ENCODE measurements around the gene PALD1. TPM values are rescaled to one million over a fixed set of nuclear protein-coding genes. Genes with fewer than 3 reads are reported as not detected.
"Not testable (repeated sequence)": the region's sequence is repeated elsewhere in the genome, so short reads cannot be mapped to it uniquely, and the experiment has no call there.

Gene PALD1
- total RNA-seq, 4 donors from 2014 or later, result 10.4 to 19.1 (median 12.8) TPM

DNA sequence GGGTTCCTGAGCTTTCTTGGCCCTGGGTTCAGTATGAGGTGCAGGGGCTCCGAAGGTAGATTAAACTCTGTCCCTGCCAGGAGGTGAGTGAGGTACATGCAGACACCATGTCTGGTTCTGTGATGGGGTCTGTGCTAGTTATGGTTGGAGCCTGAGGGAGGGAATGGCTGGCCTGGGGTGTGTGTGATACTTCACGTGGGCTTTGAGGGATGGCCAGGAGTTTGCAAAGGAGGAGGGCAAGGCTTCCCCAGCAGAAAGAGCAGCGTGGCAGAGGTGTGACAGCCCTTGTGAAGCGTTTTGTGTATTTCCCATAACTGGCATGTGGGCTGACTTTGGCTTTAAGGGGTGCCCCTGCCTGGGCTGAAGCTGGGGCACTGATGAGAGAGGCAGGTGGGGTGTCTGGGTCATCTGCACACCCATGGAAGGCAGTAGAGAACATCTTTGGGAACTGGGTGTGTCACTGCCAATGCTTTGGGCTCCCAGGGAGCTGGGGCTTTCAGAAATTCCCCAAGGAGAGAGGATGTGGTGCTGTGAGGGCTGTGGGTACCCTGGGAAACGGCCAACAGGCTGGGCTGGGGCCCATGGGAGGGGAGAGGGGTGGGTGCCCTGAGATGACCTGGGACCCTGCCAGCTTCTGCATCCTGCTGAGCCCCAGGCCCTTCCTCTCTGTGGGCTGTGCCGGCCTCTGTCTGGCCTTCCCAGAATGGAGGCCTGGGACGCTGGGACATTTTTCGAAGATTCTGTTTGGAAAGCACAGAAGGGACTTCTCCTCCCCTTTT is 4.6 kb downstream of the PALD1 start:
- DNase-seq (ENCODE audit: extremely low spot score), result no peak
- H3K9me3 ChIP-seq, result no peaks in the 10 kb centered on the region
- H3K36me3 ChIP-seq, result no peaks in the 10 kb centered on the region
- intact Hi-C loops (cut with DNase I), result no loop called here
- TF ChIP-seq POLR2A (IDR thresholded peaks at IDR 0.05; ENCODE audit: low read depth), result no peak
- TF ChIP-seq, protein P1, sequence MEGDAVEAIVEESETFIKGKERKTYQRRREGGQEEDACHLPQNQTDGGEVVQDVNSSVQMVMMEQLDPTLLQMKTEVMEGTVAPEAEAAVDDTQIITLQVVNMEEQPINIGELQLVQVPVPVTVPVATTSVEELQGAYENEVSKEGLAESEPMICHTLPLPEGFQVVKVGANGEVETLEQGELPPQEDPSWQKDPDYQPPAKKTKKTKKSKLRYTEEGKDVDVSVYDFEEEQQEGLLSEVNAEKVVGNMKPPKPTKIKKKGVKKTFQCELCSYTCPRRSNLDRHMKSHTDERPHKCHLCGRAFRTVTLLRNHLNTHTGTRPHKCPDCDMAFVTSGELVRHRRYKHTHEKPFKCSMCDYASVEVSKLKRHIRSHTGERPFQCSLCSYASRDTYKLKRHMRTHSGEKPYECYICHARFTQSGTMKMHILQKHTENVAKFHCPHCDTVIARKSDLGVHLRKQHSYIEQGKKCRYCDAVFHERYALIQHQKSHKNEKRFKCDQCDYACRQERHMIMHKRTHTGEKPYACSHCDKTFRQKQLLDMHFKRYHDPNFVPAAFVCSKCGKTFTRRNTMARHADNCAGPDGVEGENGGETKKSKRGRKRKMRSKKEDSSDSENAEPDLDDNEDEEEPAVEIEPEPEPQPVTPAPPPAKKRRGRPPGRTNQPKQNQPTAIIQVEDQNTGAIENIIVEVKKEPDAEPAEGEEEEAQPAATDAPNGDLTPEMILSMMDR (IDR thresholded peaks at IDR 0.05), result no peak
- no peak for TF ChIP-seq POLR2AphosphoS5 (IDR thresholded peaks at IDR 0.05)
- no peak for TF ChIP-seq EP300 (IDR thresholded peaks at IDR 0.05)
- 63% methylated on average over 8 of the region's 8 CpGs for WGBS
- no peaks in the 10 kb centered on the region for H3K27me3 ChIP-seq
- peak overlapping the region; percentile 57 to 86 (median 66) for H3K27ac ChIP-seq (replicated peaks in 1 of 4)
- peaks cover 54 to 67% (median 58%) of the 10 kb centered on the region in 4 donors for H3K4me1 ChIP-seq
- no peak overlapping the region for H3K4me3 ChIP-seq

DNA sequence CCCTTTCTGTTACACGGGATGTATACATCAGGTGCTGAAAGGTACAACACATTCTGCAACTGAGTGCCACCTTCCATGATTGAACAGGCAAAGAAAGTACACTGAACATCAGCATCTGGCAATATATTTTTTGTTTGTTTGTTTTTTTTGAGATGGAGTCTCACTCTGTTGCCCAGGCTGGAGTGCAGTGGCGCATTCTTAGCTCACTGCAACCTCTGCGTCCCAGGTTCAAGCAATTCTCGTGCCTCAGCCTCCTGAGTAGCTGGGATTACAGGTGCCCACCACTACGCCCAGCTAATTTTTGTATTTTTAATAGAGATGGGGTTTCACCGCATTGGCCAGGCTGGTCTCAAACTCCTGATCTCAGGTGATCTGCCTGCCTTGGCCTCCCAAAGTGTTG is 5.3 kb downstream of the PALD1 start:
- Histone ChIP-seq H3K27ac (replicated peaks in 1 of 4) (peak overlapping the region in 2 of 4 donors; percentile 62 to 86), H3K4me1 (peaks cover 50 to 61% (median 54%) of the 10 kb centered on the region in 4 donors)
- DNase-seq (ENCODE audit: extremely low spot score); H3K9me3 ChIP-seq; H3K36me3 ChIP-seq; H3K4me3 ChIP-seq; intact Hi-C loops (cut with DNase I); H3K27me3 ChIP-seq: not testable (repeated sequence)
- 92% methylated on average over 6 of the region's 6 CpGs for WGBS

DNA sequence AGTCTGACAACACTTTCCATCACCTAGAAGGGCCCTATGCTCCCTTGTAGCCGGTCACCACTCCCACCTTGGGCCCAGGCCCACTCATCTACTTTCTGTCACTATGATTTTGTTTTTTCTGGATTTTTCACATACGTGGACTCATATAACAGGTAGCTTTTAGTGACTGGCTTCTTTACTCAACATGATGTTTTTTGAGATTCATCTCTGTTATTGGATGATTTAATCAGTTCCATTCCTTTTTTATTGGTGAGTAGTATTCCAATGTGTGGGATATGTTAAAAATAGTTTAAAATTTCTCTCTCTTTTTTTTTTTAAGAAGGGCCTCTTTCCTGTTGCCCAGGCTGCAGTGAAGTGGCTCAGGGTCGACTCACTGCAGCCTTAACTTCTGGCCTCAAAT is 9.3 kb downstream of the PALD1 start:
- Histone ChIP-seq H3K27ac (replicated peaks in 1 of 4) (no peak overlapping the region), H3K4me1 (peaks cover 15 to 38% (median 31%) of the 10 kb centered on the region in 4 donors), H3K36me3 (no peaks in the 10 kb centered on the region), H3K9me3 (no peaks in the 10 kb centered on the region), H3K4me3 (no peak overlapping the region), H3K27me3 (no peaks in the 10 kb centered on the region)
- TF ChIP-seq EP300 (IDR thresholded peaks at IDR 0.05), result no peak
- TF ChIP-seq, protein P1 (IDR thresholded peaks at IDR 0.05), result no peak
- intact Hi-C loops (cut with DNase I), result no loop called here
- DNase-seq (ENCODE audit: extremely low spot score), result no peak
- WGBS, result 89% methylated on average over 3 of the region's 3 CpGs

DNA sequence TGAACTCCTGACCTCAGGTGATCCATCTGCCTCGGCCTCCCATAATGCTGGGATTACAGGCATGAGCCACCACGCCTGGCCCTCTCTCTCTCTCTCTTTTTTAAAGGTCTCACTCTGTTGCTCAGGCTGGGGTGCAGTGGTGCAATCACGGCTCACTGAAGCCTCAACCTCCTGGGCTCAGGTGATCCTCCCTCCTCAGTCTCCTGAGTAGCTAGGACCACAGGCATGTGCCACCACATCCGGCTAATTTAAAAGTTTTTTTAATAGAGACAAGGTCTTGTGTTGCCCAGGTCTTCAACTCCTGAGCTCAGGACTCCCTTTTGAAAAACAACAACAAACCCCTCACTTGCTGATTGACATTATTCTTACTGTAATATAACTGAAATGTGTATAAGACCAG is 11.6 kb downstream of the PALD1 start:
- WGBS, result 99% methylated on average over 4 of the region's 4 CpGs

DNA sequence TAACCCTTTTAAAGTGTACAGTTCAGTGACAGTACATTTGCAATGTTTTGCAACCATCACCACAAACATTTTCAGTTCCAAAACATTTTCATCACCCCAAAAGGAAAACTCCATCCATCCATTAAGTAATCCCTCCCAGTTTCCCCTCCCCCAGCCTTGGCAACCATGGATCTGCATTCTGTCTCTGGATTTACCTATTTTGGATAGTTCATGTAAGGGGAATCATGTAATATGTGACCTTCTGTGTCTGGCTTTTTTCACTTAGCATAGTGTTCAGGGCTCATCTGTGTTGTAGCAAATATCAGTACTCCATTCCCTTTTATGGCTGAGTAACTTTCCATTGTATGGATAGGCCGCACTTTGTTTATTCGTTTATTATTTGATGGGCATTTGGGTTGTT is 13.0 kb downstream of the PALD1 start:
- no peak for TF ChIP-seq POLR2A (IDR thresholded peaks at IDR 0.05; ENCODE audit: low read depth)
- TF ChIP-seq POLR2AphosphoS5 (IDR thresholded peaks at IDR 0.05), result no peak
- TF ChIP-seq, protein P1 (IDR thresholded peaks at IDR 0.05), result no peak
- no peak for TF ChIP-seq EP300 (IDR thresholded peaks at IDR 0.05)
- no peak overlapping the region for H3K27ac ChIP-seq (replicated peaks in 1 of 4)
- no peak overlapping the region for H3K4me3 ChIP-seq
- intact Hi-C loops (cut with DNase I), result no loop called here
- no peaks in the 10 kb centered on the region for H3K9me3 ChIP-seq
- 97% methylated on average over 2 of the region's 2 CpGs for WGBS
- DNase-seq (ENCODE audit: extremely low spot score), result no peak
- H3K27me3 ChIP-seq, result no peaks in the 10 kb centered on the region
- H3K36me3 ChIP-seq, result no peaks in the 10 kb centered on the region
- H3K4me1 ChIP-seq, result peaks cover 19 to 38% (median 35%) of the 10 kb centered on the region in 4 donors

More for the DNA sequence above, 11.6 kb downstream of the PALD1 start:
- intact Hi-C loops (cut with DNase I), result no loop called here
- Histone ChIP-seq H3K27me3 (no peaks in the 10 kb centered on the region), H3K4me1 (peaks cover 19 to 43% (median 37%) of the 10 kb centered on the region in 4 donors), H3K9me3 (no peaks in the 10 kb centered on the region), H3K4me3 (no peak overlapping the region), H3K27ac (replicated peaks in 1 of 4) (no peak overlapping the region), H3K36me3 (no peaks in the 10 kb centered on the region)
- TF ChIP-seq POLR2AphosphoS5 (IDR thresholded peaks at IDR 0.05) (no peak), EP300 (IDR thresholded peaks at IDR 0.05) (no peak), POLR2A (IDR thresholded peaks at IDR 0.05; ENCODE audit: low read depth) (no peak)
- TF ChIP-seq, protein P1 (IDR thresholded peaks at IDR 0.05), result no peak
- DNase-seq (ENCODE audit: extremely low spot score), result no peak

All from esophagus muscularis mucosa (tissue), 4 donors.